GM21576 (cell line): ENCODE results near the gene KIAA0753.
A peak's percentile ranks its signal among the peaks of the same experiment; 100 is the strongest.

Experiments
- ATAC-seq: cut with Tn5 transposase; IDR thresholded peaks from one replicate; pipeline ENCODE4 v1.9.1; 2021; ENCODE audit warnings: mild to moderate bottlenecking, moderate library complexity; ENCODE audit not compliant: unreplicated experiment

Gene KIAA0753

DNA sequence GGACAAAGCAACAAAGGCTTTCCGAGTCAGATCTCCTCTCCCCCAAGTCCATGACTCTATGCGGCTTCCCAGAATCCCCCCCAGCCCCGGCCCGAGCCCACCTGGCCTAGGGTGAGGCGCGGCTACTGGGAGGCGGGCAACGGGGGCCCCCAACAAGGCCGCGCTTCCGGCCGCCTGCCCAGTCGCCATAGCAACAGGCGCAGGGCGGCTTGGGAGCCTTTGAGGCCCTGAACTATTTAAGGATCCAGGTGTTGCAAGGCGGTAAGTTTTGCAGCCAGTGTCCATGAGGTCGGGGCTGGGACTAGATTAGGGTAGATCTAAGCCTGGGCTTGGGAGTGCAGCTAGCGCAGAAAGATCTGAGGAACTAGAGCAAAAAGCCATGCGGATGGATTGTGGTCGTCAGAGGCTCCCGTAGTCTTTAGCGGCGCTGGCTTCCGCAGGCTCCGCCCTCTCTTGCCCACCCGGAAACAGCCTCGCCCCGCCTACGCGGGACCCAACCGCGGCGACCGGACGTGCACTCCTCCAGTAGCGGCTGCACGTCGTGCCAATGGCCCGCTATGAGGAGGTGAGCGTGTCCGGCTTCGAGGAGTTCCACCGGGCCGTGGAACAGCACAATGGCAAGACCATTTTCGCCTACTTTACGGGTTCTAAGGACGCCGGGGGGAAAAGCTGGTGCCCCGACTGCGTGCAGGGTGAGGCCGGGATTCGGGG is at the start of gene KIAA0753, which contains the start of gene TXNDC17:
KIAA0753 (minus strand) TSS at position 176 of the 711 bp plus-strand sequence. CDS start 5,608 bp downstream, outside the sequence.
TXNDC17 (plus strand) TSS at position 525 of the 711 bp plus-strand sequence; CDS start at position 548, 23 bp downstream.
- peak; percentile 87 for ATAC-seq

DNA sequence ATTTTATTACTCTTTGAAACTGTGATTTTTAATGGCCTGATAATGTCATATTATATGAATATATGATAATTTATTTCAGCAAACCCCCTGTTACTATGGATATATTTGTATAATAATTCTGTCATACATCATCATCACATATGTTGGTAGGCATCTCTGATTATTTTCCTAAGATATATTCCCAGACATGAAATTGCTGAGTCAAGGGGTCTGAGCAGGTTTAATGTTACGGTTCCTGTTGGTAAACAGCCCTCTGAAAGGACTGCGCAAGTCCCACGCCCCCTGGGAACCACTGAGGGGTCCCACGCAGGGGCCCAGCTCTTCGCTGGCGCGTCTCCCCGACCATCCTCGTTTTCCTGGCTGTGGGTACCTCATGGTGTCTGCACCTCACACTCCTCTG is 48.4 kb upstream of the KIAA0753 start:
- no peak for ATAC-seq

DNA sequence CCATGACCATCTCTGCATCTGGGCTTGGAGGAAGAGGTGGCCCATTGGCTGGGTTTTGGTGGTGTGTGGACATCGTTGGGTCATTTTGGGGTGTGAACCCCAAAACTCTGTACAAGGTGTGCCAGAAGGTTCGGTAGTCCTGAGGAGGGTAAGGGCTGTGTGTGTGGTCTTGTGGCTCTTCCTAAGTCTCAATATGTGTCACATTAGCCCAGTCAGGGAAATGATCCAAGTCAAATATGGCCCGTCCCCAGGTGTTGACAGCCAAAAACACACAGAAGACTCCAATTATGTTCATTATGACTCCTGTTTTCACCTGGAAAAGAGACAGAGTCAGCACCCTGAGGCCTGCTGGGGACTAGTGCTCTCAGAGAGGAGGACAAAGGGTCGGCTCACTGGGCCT is 45.5 kb upstream of the KIAA0753 start:
- no peak for ATAC-seq

DNA sequence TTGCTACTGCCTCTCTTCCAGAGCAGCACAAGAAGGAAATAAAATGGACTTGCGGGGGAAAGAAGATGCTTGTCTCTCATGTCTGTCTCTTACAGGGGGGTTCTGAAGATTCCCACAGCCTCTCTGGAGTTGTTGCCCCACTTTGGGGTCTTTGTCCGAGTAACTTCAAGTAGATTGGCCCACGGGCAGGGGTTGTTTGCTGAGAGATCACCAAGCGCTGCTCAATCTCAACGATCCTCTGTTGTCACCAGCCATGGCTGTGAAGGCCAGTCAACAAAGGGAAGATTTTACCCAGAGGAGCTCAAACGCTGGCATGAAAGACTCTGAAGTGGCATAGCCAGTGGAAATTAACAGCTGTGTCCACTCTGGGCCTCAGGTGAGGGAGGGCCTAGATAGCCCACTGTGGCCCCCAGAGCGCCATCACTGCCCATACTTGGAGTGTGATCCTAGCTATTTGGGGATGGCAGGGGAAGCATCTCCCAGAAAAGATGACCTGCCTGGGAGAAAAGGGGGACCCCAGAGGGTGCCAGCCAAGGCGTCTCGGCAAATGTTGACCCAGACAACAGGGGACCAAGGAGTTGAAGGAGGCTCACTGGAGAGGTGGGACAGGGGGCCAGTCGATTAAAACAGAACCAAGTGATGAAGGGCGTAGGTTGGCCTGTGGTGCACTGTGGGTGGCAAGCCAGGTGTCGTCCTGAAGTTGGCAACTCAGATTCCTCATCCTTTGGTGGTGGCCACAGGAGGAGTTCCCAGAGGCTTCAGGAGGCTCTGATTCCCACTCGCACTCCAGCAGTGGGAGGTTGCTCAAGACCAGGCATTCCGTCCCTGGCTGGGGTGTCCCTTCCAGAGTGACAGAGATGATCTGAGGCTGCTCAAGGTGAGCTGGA is 44.6 kb upstream of the KIAA0753 start:
- ATAC-seq = no peak

DNA sequence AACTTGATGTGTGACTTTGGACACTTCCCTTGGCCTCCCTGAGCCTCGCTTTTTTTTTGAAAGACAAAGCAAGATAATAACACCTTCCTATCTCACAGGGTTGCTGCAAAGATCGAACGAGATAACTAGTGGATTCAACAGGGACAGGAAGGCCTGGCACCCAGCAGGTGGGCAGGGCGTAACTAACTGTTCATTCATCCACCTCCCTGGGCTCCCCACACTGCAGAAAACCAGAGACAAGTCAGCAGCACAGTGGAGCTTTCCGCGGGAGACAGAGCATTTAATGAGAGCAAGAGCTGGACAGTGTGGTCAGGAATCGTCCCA is 43.9 kb upstream of the KIAA0753 start:
- ATAC-seq = no peak

- ATAC-seq = no peak
Observed at GRCh38 chr17:6683730-6684459, 43.4 kb upstream of the KIAA0753 start.

DNA sequence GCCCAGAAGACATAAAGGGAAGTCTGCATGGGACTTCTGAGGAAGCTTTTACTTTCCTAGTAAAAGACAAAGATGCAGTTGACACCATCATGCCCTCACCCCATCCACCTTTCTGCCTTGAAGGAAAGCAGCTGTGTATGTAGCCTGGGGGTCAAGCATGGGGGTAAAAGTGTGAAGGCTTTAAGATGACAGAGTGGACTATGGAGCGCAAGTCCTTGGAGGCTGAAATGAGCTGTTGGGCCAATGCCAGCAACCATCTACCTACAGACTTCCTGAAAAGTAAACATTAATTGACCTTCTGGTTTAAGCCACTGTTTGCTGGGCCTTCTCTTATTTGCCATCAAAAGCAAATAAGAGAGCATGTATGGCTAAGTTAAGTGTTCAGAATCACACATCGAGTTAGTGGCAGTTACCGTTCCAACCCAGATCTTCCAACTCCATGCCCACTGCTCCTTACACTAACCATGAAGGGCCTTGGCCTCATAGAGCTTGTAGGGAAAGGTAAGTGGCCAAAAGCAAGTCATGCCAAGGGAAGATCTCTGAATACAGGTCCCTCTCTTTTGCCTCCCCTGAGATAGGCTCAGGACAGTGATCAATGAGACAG is 42.7 kb upstream of the KIAA0753 start:
- ATAC-seq = no peak

DNA sequence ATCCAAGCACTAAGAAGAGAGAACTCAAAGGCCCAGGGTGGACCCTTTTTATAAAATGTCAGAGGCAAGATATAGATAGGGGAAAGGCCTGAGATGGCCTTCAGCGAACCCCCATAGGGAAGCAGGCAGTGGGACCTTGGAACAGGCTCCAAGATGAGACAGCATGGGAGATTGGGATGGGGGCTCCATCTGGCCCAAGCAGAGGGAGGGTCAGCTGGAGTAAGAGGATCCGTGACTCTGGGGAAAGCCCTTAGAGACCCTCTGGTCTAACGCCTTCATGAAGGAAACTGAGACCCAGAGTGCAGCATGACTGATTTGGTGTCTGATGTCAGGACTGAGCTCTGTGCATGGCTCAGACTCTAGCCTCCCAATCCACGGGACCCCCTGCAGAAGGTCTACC is 41.8 kb upstream of the KIAA0753 start:
- no peak for ATAC-seq

DNA sequence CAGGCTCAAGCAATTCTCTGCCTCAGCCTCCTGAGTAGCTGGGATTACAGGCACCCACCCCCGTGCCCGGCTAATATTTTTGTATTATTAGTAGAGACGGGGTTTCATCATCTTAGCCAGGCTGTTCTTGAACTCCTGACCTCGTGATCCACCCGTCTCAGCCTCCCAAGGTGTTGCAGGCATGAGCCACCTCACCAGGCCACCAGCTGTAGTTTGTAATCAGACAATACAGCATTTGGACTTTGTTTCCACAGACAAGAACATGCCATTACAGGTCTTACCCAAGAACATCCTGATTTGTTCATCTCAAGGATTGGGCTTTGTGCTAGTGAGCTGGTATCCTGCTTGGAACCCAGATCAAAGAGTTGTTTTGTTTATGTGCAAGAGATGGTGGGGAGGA is 41.2 kb upstream of the KIAA0753 start:
- ATAC-seq = no peak

- ATAC-seq = no peak
Observed at GRCh38 chr17:6681176-6681575, 40.7 kb upstream of the KIAA0753 start.

GRCh38 chr17:6679241-6679640 is 38.7 kb upstream of the KIAA0753 start:
- no peak for ATAC-seq

DNA sequence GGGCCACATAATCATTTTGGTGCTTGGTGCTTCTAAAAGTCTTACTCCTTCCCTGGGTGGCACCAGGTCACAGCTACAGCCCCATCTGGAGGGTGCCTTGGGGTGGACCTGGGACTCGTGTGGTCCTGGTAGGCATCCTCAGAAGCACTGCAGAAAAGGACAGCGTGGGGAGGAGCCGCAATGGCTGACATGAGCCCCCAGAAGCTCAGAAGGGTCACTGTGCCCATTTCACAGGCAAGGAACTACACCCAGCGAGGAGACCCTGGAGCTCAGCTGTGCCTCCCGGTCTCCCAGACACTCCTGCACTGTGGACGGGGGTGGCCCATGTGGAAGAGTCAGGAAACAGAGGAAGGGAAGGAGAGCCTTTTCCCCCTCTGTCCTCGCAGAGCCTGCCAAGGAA is 37.4 kb upstream of the KIAA0753 start:
- ATAC-seq = no peak

- ATAC-seq = no peak
Observed at GRCh38 chr17:6677158-6677831, 36.8 kb upstream of the KIAA0753 start.

- no peak for ATAC-seq
Observed at GRCh38 chr17:6676802-6677157, 36.3 kb upstream of the KIAA0753 start.

DNA sequence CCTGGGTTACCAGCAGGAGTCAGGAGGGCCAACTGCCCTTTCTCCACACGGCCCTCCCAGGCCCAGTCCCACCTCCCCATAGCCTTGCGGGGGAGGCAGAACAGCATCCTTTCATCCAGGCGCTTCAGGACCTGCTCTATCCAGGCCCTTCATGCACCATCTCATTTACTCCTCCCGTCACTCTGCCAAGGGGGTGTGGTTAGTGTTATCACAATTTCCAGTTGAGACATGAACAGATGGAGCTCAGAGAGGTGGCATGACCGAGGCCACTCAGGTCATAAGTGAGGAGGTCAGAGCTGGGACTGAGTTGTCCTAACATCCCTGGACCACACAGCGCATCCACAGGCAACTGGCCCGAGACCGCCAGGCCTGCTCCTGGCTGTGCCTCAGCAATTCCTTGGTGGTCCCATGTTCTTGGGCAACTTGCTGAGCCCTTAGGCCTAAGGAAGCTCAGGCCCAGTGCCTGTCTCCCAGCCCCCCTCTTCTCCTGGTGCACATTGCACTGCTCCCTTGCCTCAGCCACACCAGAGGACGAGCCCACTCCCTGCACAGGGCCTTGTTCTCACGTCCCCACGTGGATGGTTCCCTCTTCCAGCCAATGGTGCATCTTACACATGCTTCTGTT is 34.8 kb upstream of the KIAA0753 start:
- no peak for ATAC-seq

DNA sequence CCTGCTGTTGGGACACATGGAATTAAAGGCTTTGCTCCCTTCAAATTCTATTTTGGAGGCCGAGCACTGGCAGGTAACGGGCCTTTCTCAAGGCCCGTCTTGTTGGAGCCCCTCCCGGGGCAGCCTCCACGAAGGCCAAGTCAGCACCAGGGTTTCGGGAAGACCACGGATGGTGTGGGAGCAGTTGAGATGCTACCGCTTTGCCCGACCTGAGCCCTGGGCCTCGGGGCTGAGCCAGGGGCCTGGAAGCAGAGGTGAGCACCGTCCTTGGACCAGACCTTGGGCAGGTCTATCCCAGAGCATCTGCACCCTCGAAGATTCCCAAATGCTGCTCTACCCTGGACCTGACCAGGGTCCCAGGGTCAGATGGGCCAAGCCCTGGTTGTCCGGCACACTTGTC is 34.1 kb upstream of the KIAA0753 start:
- ATAC-seq = no peak

DNA sequence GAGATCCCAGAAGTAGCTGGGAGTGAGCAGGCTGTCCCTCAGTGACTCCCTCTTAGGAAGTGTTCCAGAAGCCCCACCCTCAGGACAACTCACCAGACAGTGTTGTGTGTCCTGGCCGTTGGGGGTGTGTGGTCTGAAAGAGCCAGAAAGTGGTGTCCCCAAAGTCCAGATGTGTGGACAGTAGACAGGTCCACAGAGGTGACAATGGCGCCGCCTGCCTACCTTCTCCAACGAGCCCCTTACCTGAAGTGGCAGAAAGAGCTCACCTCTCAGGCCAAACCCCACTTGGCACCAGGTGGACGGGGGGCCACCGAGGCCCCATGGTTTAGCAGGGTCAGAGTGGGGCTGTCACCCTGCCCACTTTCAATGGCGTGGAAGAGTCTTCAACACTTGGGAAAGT is 30.9 kb upstream of the KIAA0753 start:
- no peak for ATAC-seq

GRCh38 chr17:6670999-6671398 is 30.5 kb upstream of the KIAA0753 start:
- ATAC-seq = no peak

DNA sequence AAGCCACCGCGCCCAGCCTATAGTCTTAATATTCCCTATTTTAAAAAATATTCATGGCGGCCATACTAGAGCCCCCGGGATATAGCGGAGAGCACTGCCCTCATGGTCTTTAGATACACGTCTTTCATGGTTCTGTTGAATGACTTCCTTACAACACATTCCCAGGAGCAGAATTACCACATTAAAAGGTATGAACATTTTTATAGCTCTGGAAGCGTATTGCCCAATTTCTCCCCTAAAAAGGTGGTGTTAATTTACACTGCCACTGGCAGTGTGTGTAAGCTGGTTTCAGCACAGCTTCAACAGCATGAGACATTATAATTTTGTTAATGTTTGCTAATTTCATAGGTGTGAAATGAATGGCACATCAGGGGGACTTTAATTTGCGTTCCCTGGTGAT is 30.1 kb upstream of the KIAA0753 start:
- ATAC-seq = no peak
